GM06990 (cell line): ENCODE data around the gene KCNAB1.

Experiments used
- DNase-seq: peaks from one replicate; pipeline ENCODE4 v3.0.0-alpha.2; 2011; ENCODE audit not compliant: insufficient read length; ENCODE audit errors: extremely low read depth
- H3K27me3 ChIP-seq: replicated peaks from 2 replicates; pipeline ENCODE4 v1.6.0; 2011; ENCODE audit warnings: low read length; ENCODE audit not compliant: control insufficient read depth, insufficient read depth
- H3K36me3 ChIP-seq: 2 replicates; pipeline ENCODE4 v1.5.1; 2011; ENCODE audit warnings: low read length; ENCODE audit not compliant: control insufficient read depth, insufficient read depth
- H3K4me3 ChIP-seq: replicated peaks from 2 replicates; pipeline ENCODE4 v1.5.1; 2011; ENCODE audit warnings: low read depth, mild to moderate bottlenecking, control low read depth, low read length
- TF ChIP-seq, protein P1 (sequence below): IDR thresholded peaks from 2 replicates; pipeline ENCODE4 v1.5.1; 2011; ENCODE audit warnings: low read length, control low read depth, mild to moderate bottlenecking, inconsistent platforms; ENCODE audit not compliant: insufficient read depth, poor library complexity, severe bottlenecking

The KCNAB1 gene

DNA sequence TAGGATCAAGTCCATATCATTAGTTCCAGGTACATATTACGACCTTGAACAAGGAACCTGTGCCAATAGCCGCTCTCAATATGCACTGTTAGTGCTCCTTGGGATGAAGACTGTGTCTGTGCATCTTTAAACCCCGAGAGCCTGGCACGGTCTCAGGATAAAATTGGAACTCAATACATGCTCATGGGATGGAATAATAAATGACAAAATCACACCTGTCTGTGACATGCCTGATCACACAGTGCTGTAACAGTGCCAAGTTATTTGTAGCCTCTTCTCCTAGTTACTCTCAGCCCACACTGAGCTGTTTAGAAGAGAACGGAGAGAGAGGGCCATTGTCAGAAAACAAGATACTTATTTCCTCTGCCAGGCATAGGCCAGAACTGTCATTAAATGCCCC is 352.3 kb downstream of the KCNAB1 start:
- no peaks in the 10 kb centered on the region for H3K27me3 ChIP-seq
- DNase-seq = no peak
- no peak overlapping the region for H3K4me3 ChIP-seq
- TF ChIP-seq, protein P1, sequence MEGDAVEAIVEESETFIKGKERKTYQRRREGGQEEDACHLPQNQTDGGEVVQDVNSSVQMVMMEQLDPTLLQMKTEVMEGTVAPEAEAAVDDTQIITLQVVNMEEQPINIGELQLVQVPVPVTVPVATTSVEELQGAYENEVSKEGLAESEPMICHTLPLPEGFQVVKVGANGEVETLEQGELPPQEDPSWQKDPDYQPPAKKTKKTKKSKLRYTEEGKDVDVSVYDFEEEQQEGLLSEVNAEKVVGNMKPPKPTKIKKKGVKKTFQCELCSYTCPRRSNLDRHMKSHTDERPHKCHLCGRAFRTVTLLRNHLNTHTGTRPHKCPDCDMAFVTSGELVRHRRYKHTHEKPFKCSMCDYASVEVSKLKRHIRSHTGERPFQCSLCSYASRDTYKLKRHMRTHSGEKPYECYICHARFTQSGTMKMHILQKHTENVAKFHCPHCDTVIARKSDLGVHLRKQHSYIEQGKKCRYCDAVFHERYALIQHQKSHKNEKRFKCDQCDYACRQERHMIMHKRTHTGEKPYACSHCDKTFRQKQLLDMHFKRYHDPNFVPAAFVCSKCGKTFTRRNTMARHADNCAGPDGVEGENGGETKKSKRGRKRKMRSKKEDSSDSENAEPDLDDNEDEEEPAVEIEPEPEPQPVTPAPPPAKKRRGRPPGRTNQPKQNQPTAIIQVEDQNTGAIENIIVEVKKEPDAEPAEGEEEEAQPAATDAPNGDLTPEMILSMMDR = no peak
- H3K36me3 ChIP-seq = no peaks in the 10 kb centered on the region

DNA sequence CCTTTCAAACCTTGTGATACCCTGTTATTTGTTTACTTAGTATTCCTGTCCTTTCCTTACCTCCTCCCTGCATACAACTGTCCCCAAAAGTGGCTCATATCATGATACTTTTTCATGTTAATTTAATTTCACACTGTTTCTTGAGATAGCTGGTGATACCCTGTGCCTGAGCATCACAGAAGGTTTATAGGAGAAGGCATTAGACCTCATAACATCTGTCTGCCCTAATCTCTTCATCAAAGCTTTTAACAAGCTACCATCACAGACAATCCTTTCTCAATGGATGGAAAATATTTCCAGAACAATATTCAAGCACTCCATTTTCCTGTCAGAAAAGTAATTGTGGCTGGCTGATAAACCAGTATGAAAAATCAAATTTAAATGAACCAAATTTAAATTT is 353.0 kb downstream of the KCNAB1 start:
- H3K4me3 ChIP-seq = no peak overlapping the region
- H3K36me3 ChIP-seq = no peaks in the 10 kb centered on the region
- TF ChIP-seq, protein P1 = no peak
- no peak for DNase-seq
- H3K27me3 ChIP-seq = no peaks in the 10 kb centered on the region

DNA sequence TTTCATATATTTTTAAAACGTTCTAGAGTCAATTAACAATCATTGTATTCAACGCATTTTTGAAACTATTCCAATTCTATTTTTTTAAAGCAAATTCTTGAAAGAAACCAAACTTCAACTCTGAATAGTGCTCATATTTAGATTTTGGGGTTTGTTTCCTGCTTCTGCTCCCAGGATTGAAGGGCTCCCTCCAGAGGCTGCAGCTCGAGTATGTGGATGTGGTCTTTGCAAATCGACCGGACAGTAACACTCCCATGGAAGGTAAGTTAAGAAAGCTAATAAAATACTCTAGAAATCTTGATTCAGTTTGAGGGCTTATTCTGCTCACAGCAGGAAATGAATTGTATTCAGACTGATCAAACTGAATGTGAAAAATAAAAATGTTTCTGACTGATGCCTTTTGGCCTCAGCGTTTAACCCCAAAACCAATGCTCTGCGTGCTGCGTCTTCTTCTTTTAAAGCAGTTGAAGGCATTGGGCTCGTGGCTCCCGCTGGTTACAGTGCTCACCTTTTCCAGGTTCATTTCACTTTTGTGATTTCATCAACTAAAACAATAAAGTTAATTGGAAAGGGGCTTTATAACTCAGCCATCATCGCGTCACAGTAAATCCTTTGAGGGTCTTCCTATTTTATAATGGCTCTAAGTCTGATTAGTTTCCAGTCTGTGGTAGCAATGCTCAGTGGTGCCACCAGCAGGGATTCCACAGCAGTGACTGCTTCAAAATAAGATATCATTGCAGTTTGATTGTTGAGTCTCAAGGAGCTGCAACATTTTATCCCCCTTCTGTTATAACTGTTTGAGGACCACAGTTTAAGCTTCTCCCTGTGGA is 354.4 kb downstream of the KCNAB1 start:
- TF ChIP-seq, protein P1 = peak; percentile 48
- H3K4me3 ChIP-seq = no peak overlapping the region
- no peaks in the 10 kb centered on the region for H3K27me3 ChIP-seq
- DNase-seq = no peak
- no peaks in the 10 kb centered on the region for H3K36me3 ChIP-seq

DNA sequence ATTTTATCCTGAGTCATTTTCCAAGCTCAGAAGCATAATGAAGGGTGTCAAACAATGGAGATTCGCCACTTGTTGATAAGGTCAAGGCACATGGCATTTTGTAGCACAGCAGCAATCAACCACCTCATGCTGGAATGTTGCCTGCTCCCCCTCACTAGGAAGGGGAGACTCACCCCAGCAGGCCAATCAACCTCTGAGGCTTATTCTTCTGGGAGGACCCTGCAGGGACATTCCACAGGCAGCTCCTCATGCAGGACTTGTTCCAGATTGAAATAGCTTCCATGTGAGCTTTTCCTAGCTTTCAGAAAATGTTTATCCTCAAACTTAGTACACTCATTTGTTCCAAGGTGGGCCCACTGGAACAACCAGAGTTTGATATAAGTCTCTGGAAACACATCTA is 356.9 kb downstream of the KCNAB1 start:
- Histone ChIP-seq H3K4me3 (no peak overlapping the region), H3K36me3 (no peaks in the 10 kb centered on the region), H3K27me3 (no peaks in the 10 kb centered on the region)
- no peak for DNase-seq
- TF ChIP-seq, protein P1 = no peak

DNA sequence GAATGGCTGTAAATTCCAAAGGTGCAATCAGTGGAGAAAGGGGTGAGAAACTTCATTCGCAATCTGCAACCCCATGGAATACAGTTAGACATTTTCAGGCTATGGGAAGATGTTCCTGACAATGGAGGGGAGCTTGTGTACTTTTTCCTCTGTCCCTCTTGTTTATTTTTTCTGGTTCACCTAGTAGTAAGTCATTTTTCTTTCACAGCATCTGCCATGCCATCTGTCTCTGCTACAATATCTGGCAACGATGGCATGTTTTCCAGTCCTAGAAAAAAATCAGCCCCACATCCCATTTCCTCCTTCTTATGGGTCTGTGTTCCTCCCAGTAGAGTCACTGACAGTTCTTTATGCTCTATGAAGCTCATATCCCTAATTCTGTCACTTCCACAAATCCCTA is 358.5 kb downstream of the KCNAB1 start:
- no peaks in the 10 kb centered on the region for H3K27me3 ChIP-seq
- H3K36me3 ChIP-seq = no peaks in the 10 kb centered on the region
- H3K4me3 ChIP-seq = no peak overlapping the region
- no peak for DNase-seq
- TF ChIP-seq, protein P1 = no peak
